Thoracic aorta (tissue), 2 donors: Measurements from ENCODE around the gene NOS1AP. TPM values are rescaled to one million over a fixed set of nuclear protein-coding genes. Genes with fewer than 3 reads are reported as not detected.

Experiments used
- ATAC-seq: fragments of 150-250 bp; one replicate; pipeline ENCODE4 v1.8.0; 2017; ENCODE audit warnings: low read depth; ENCODE audit not compliant: insufficient number of reproducible peaks, low FRiP score
- DNase-seq: peaks from one replicate; pipeline ENCODE4 v3.0.0-alpha.2; 2020; ENCODE audit warnings: low spot score
- H3K27ac ChIP-seq, 2 donors: fragments of 200-600 bp; sonication (generic); 1 replicate in 1 of 2; 2 replicates in 1 of 2; pipeline ENCODE4 v1.5.1; 2016; ENCODE audit warnings: mild to moderate bottlenecking in 2 of 2, moderate library complexity in 2 of 2
- H3K27me3 ChIP-seq: fragments of 200-600 bp; sonication (generic); replicated peaks from 2 replicates; pipeline ENCODE4 v1.6.0; 2016; ENCODE audit warnings: mild to moderate bottlenecking; ENCODE audit not compliant: insufficient read depth
- H3K36me3 ChIP-seq: fragments of 200-600 bp; sonication (generic); one replicate; pipeline ENCODE4 v1.5.1; 2016
- H3K4me1 ChIP-seq, 2 donors: fragments of 200-600 bp; sonication (generic); 1 replicate in 1 of 2; 2 replicates in 1 of 2; pipeline versions ENCODE4 v1.5.1 to v1.6.0; 2016; ENCODE audit warnings: low read depth in 2 of 2, mild to moderate bottlenecking in 1 of 2; ENCODE audit not compliant: control insufficient read depth in 1 of 2
- H3K4me3 ChIP-seq: fragments of 200-600 bp; sonication (generic); 2 replicates; pipeline ENCODE4 v1.5.1; 2016; ENCODE audit warnings: mild to moderate bottlenecking
- H3K9me3 ChIP-seq: fragments of 200-600 bp; sonication (generic); 2 replicates; pipeline ENCODE4 v1.5.1; 2016
- total RNA-seq, 2 donors: library from RNA; depleted of rRNA; stranded (reverse); fragments of >200 nt; gene quantifications; one replicate each; pipeline versions ENCODE4 v1.1.0 to v1.2.3, GENCODE V29; 2016
- TF ChIP-seq, protein P1 (sequence below): fragments of 200-600 bp; sonication (generic); IDR thresholded peaks from one replicate; pipeline ENCODE4 v1.5.1; 2019; ENCODE audit warnings: antibody characterized with exemption

NOS1AP gene
- total RNA-seq, 2 donors from 2014 or later = 6.3 to 12.2 TPM

DNA sequence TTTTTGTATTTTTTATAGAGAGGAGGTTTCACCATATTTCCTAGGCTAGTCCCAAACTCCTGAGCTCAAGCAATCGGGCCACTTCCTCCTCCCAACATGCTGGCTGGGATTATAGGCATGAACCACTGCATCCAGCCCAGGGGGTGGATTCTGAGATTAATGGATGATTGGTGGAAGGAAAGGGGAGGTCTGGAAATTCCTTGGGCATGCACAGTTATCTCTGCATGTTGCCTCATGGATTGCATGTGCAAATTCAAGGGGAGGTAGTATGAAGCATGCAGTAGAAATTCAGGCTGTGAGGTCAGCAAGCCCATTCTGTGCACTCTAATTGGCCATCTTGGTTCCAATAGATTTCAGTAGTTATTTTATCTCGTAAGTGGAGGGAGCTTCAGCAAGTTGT, 182.7 kb downstream of the NOS1AP start:
- no peak overlapping the region for H3K4me3 ChIP-seq
- no peaks in the 10 kb centered on the region for H3K36me3 ChIP-seq
- DNase-seq (no peak), ATAC-seq (no peak)
- H3K4me1 ChIP-seq = no peaks in the 10 kb centered on the region
- TF ChIP-seq, protein P1, sequence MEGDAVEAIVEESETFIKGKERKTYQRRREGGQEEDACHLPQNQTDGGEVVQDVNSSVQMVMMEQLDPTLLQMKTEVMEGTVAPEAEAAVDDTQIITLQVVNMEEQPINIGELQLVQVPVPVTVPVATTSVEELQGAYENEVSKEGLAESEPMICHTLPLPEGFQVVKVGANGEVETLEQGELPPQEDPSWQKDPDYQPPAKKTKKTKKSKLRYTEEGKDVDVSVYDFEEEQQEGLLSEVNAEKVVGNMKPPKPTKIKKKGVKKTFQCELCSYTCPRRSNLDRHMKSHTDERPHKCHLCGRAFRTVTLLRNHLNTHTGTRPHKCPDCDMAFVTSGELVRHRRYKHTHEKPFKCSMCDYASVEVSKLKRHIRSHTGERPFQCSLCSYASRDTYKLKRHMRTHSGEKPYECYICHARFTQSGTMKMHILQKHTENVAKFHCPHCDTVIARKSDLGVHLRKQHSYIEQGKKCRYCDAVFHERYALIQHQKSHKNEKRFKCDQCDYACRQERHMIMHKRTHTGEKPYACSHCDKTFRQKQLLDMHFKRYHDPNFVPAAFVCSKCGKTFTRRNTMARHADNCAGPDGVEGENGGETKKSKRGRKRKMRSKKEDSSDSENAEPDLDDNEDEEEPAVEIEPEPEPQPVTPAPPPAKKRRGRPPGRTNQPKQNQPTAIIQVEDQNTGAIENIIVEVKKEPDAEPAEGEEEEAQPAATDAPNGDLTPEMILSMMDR = no peak
- no peak overlapping the region for H3K27ac ChIP-seq
- no peaks in the 10 kb centered on the region for H3K27me3 ChIP-seq
- H3K9me3 ChIP-seq = no peaks in the 10 kb centered on the region

DNA sequence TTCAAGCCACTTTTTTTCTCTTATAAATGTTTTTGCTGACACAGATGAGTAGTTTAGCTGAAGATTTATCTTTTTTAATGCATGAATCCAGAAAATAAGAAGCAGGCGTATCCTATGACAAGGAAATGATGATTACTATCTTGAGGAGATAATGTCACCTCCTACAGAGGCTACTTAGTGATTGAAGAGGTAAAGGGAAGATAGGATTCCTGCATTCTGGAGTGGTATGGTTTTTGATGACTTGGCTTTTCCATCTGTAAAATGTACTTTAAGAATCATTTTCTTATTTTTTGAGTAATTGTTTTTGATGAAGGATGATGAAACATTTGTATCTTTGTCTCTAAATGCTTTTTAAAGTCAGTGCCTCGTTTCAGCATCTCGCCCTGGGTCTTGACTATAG, 184.3 kb downstream of the NOS1AP start:
- Histone ChIP-seq H3K27me3 (no peaks in the 10 kb centered on the region), H3K27ac (no peak overlapping the region), H3K36me3 (no peaks in the 10 kb centered on the region), H3K4me1 (no peaks in the 10 kb centered on the region), H3K4me3 (no peak overlapping the region), H3K9me3 (no peaks in the 10 kb centered on the region)
- DNase-seq (no peak), ATAC-seq (no peak)
- TF ChIP-seq, protein P1 = no peak

DNA sequence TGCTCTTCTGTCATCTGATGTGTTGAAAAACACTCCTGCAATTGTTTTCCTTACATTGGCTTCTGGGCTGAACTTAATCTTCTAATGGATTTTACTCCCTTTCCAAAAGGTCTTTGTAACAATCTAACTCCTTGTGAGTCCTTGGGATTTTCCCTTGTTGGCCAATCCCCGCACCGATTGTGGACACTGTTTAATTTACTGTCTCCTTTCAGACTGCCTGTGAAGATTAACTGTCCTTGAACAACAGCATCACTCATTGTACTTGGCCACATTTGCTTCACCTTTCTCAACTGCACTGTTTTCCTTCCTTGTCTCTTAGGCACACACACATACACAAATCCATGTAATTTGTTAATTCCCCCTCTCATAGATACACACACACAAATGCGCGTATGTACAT, 186.8 kb downstream of the NOS1AP start:
- Histone ChIP-seq H3K4me1 (no peaks in the 10 kb centered on the region), H3K27me3 (no peaks in the 10 kb centered on the region), H3K27ac (no peak overlapping the region), H3K4me3 (no peak overlapping the region), H3K9me3 (no peaks in the 10 kb centered on the region), H3K36me3 (no peaks in the 10 kb centered on the region)
- ATAC-seq = no peak
- no peak for DNase-seq
- TF ChIP-seq, protein P1 = no peak

DNA sequence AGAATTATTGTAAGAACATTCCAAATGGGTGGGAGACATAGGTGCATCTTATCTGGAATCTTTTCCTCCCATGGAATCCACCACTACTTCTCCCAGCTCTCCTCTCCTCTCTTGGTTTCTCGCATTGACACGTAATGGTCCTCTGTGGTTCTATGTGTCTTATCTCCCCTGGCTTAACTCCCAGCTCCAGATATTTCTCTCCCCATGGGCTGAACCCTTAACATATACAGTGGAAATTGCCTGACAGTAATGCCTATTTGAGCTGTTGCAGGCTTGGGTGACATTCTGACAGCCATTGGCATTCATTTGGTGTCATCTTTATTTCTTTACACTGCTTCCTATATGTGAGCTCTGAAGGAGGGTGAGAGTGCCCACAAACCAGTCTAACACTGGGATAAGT, 188.9 kb downstream of the NOS1AP start:
- Histone ChIP-seq H3K27me3 (no peaks in the 10 kb centered on the region), H3K36me3 (no peaks in the 10 kb centered on the region), H3K27ac (no peak overlapping the region), H3K4me3 (no peak overlapping the region), H3K9me3 (no peaks in the 10 kb centered on the region), H3K4me1 (no peaks in the 10 kb centered on the region)
- TF ChIP-seq, protein P1 = no peak
- DNase-seq (no peak), ATAC-seq (no peak)

DNA sequence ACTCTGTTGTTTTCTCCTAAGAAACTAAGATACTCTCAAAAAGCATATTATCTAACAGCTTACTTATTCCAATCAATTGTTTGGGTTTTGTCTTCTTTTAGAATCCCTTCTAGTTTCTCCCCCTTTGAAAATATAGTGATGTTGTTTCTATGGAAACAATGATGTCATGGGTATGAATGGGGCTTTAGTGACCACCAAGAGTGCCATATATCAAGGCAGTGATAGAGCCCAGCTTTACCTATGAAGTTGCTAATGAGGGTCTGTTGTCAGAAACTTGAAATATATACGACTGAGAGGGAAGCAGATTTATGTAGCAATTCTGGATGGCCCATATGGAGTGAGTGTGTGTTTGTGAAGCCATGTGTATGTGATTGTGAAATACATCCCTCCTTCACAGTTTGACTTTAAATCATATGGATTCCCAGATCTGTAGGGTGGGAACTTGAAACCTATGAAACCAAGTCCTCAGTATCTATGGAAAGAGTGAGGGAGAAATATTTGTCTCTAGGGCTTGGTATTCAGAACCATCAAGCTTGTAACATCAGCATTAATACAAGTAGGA, 190.5 kb downstream of the NOS1AP start:
- Histone ChIP-seq H3K4me3 (no peak overlapping the region), H3K36me3 (no peaks in the 10 kb centered on the region), H3K27ac (no peak overlapping the region), H3K9me3 (no peaks in the 10 kb centered on the region), H3K4me1 (no peaks in the 10 kb centered on the region), H3K27me3 (no peaks in the 10 kb centered on the region)
- DNase-seq = no peak
- no peak for ATAC-seq
- TF ChIP-seq, protein P1 = no peak
